ENCODE data around the gene SNTG2.

DNA sequence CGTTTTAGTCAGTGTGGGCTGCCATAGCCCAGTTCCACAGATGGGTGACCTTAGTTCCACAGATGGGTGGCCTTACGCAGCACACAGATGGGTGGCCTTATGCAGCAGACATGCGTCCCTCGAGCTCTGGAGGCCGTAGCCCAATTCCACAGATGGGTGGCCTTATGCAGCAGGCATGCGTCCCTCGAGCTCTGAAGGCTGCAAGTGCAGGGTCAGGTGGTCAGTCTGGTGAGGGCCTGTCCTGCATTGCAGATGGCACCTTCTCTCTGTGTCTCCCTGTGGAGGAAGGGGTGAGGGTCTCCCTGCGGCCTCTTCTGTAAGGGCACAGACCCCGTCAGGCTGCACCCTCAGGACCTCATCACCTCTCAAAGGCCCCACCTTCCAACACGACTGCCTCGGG is 273.1 kb downstream of the SNTG2 start:
- TF ChIP-seq, protein P1, sequence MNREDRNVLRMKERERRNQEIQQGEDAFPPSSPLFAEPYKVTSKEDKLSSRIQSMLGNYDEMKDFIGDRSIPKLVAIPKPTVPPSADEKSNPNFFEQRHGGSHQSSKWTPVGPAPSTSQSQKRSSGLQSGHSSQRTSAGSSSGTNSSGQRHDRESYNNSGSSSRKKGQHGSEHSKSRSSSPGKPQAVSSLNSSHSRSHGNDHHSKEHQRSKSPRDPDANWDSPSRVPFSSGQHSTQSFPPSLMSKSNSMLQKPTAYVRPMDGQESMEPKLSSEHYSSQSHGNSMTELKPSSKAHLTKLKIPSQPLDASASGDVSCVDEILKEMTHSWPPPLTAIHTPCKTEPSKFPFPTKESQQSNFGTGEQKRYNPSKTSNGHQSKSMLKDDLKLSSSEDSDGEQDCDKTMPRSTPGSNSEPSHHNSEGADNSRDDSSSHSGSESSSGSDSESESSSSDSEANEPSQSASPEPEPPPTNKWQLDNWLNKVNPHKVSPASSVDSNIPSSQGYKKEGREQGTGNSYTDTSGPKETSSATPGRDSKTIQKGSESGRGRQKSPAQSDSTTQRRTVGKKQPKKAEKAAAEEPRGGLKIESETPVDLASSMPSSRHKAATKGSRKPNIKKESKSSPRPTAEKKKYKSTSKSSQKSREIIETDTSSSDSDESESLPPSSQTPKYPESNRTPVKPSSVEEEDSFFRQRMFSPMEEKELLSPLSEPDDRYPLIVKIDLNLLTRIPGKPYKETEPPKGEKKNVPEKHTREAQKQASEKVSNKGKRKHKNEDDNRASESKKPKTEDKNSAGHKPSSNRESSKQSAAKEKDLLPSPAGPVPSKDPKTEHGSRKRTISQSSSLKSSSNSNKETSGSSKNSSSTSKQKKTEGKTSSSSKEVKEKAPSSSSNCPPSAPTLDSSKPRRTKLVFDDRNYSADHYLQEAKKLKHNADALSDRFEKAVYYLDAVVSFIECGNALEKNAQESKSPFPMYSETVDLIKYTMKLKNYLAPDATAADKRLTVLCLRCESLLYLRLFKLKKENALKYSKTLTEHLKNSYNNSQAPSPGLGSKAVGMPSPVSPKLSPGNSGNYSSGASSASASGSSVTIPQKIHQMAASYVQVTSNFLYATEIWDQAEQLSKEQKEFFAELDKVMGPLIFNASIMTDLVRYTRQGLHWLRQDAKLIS (CRISPR knock-in tag; IDR thresholded peaks at IDR 0.05) = no peak
- TF ChIP-seq ARHGAP35 (CRISPR knock-in tag; IDR thresholded peaks at IDR 0.05; ENCODE audit: borderline replicate concordance) (no peak), SIN3A (IDR thresholded peaks at IDR 0.05; ENCODE audit: borderline replicate concordance, low read depth, low read length) (no peak), SMAD1 (CRISPR knock-in tag; IDR thresholded peaks at IDR 0.05; ENCODE audit: borderline replicate concordance, low read depth) (no peak), KLF15 (CRISPR knock-in tag; IDR thresholded peaks at IDR 0.05; ENCODE audit: borderline replicate concordance) (no peak)
- TF ChIP-seq, protein P2, sequence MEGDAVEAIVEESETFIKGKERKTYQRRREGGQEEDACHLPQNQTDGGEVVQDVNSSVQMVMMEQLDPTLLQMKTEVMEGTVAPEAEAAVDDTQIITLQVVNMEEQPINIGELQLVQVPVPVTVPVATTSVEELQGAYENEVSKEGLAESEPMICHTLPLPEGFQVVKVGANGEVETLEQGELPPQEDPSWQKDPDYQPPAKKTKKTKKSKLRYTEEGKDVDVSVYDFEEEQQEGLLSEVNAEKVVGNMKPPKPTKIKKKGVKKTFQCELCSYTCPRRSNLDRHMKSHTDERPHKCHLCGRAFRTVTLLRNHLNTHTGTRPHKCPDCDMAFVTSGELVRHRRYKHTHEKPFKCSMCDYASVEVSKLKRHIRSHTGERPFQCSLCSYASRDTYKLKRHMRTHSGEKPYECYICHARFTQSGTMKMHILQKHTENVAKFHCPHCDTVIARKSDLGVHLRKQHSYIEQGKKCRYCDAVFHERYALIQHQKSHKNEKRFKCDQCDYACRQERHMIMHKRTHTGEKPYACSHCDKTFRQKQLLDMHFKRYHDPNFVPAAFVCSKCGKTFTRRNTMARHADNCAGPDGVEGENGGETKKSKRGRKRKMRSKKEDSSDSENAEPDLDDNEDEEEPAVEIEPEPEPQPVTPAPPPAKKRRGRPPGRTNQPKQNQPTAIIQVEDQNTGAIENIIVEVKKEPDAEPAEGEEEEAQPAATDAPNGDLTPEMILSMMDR (CRISPR knock-in tag; IDR thresholded peaks at IDR 0.05) = no peak
